Breast epithelium (tissue), 4 donors: Measurements from ENCODE around the gene PCDHA11. TPM values are rescaled to one million over a fixed set of nuclear protein-coding genes. Genes with fewer than 3 reads are reported as not detected.
A peak's percentile ranks its signal among the peaks of the same experiment; 100 is the strongest.
"Not testable (repeated sequence)": the region's sequence is repeated elsewhere in the genome, so short reads cannot be mapped to it uniquely, and the experiment has no call there.

ENCODE experiments used
- DNase-seq, 2 donors: peaks; one replicate each; pipeline ENCODE4 v3.0.0-alpha.2; 2019; ENCODE audit warnings: low spot score in 2 of 2
- H3K27ac ChIP-seq, 2 donors: fragments of 200-600 bp; sonication (generic) in 1 of 2; one replicate each; pipeline ENCODE4 v1.5.1; 2016 to 2019; ENCODE audit warnings: mild to moderate bottlenecking in 1 of 2
- H3K27me3 ChIP-seq, 2 donors: fragments of 200-600 bp; sonication (generic) in 1 of 2; one replicate each; pipeline versions ENCODE4 v1.5.1 to v1.6.0; 2017 to 2019; ENCODE audit warnings: control low read depth in 1 of 2, mild to moderate bottlenecking in 1 of 2
- H3K36me3 ChIP-seq: fragments of 200-600 bp; one replicate; pipeline ENCODE4 v1.5.1; 2019
- H3K4me1 ChIP-seq, 2 donors: fragments of 200-600 bp; sonication (generic); one replicate each; pipeline ENCODE4 v1.5.1; 2016 to 2019; ENCODE audit warnings: control low read depth in 1 of 2
- H3K4me3 ChIP-seq, 3 donors: fragments of 200-600 bp; sonication (generic); 1 replicate in 2 of 3; 2 replicates in 1 of 3; pipeline ENCODE4 v1.5.1; 2016 to 2019; ENCODE audit warnings: mild to moderate bottlenecking in 3 of 3, moderate library complexity in 2 of 3
- H3K9me3 ChIP-seq, 2 donors: fragments of 200-600 bp; sonication (generic) in 1 of 2; one replicate each; pipeline ENCODE4 v1.5.1; 2016 to 2019; ENCODE audit warnings: control low read depth in 1 of 2
- POLR2A ChIP-seq: fragments of 450-650 bp; IDR thresholded peaks from one replicate; pipeline ENCODE4 v1.6.1; 2016; ENCODE audit warnings: antibody characterized with exemption, mild to moderate bottlenecking, moderate library complexity
- POLR2AphosphoS5 ChIP-seq, 3 donors: sonication (generic); formaldehyde crosslinking; IDR thresholded peaks; one replicate each; pipeline ENCODE4 v1.6.1; 2017; ENCODE audit warnings: antibody characterized with exemption in 3 of 3
- intact Hi-C: fragments of 100-400 bp; cut with DNase I; formaldehyde crosslinking; loops from one replicate; pipeline ENCODE4 v1.15.1; 2023; ENCODE audit warnings: low total_unique reads
- total RNA-seq, 3 donors: library from RNA; depleted of rRNA; stranded (reverse); fragments of >200 nt; gene quantifications; one replicate each; pipeline ENCODE4 v1.1.0, GENCODE V29; 2016
- TF ChIP-seq, protein P1 (sequence below), 3 donors: fragments of 450-650 bp; IDR thresholded peaks; one replicate each; pipeline ENCODE4 v1.5.1; 2016 to 2017; ENCODE audit warnings: antibody characterized with exemption in 3 of 3, mild to moderate bottlenecking in 3 of 3, moderate library complexity in 3 of 3

PCDHA11 gene, protein sequence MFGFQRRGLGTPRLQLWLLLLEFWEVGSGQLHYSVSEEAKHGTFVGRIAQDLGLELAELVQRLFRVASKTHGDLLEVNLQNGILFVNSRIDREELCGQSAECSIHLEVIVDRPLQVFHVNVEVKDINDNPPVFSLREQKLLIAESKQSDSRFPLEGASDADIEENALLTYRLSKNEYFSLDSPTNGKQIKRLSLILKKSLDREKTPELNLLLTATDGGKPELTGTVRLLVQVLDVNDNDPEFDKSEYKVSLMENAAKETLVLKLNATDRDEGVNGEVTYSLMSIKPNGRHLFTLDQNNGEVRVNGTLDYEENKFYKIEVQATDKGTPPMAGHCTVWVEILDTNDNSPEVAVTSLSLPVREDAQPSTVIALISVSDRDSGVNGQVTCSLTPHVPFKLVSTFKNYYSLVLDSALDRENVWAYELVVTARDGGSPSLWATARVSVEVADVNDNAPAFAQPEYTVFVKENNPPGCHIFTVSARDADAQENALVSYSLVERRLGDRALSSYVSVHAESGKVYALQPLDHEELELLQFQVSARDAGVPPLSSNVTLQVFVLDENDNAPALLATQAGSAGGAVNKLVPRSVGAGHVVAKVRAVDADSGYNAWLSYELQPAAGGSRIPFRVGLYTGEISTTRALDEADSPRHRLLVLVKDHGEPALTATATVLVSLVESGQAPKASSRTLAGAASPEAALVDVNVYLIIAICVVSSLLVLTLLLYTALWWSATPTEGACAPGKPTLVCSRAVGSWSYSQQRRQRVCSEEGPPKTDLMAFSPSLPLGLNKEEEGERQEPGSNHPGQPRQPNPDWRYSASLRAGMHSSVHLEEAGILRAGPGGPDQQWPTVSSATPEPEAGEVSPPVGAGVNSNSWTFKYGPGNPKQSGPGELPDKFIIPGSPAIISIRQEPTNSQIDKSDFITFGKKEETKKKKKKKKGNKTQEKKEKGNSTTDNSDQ
- total RNA-seq, result 1 to 10 TPM in 2 of 3 donors, under 1 TPM in 1; 0.48 to 4.3 (median 3.4) TPM

DNA sequence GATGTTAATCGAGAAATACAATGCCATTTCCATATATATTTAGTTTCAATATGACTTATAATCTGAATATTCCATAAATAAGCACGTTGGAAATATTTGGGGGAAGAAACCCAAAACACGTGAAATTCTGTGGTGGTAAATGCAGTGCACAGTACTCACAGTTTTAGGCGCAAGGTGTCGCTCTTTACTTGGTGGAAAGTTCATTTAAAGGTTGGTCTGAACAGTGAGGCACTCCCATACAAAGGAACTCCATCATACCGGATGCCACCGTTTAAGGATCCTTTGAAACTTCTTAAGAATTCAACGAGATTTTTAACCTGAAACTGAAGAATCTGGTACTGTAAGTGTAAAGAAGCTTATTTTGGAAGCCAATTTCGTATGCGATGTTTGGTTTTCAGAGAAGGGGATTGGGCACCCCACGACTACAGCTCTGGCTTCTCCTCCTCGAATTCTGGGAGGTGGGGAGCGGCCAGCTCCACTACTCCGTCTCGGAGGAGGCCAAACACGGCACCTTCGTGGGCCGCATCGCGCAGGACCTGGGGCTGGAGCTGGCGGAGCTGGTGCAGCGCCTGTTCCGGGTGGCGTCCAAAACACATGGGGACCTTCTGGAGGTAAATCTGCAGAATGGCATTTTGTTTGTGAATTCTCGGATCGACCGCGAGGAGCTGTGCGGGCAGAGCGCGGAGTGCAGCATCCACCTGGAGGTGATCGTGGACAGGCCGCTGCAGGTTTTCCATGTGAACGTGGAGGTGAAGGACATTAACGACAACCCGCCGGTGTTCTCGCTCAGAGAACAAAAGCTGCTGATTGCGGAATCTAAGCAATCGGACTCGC lies at the start of gene PCDHA11:
Gene PCDHA11 (plus strand): TSS at position 237 of the 834 bp plus-strand sequence. CDS start 147 bp downstream, at position 384.
- no peak for TF ChIP-seq POLR2A
- TF ChIP-seq, protein P1, sequence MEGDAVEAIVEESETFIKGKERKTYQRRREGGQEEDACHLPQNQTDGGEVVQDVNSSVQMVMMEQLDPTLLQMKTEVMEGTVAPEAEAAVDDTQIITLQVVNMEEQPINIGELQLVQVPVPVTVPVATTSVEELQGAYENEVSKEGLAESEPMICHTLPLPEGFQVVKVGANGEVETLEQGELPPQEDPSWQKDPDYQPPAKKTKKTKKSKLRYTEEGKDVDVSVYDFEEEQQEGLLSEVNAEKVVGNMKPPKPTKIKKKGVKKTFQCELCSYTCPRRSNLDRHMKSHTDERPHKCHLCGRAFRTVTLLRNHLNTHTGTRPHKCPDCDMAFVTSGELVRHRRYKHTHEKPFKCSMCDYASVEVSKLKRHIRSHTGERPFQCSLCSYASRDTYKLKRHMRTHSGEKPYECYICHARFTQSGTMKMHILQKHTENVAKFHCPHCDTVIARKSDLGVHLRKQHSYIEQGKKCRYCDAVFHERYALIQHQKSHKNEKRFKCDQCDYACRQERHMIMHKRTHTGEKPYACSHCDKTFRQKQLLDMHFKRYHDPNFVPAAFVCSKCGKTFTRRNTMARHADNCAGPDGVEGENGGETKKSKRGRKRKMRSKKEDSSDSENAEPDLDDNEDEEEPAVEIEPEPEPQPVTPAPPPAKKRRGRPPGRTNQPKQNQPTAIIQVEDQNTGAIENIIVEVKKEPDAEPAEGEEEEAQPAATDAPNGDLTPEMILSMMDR (IDR thresholded peaks at IDR 0.05), result peak in 1 of 3 donors; percentile 15
- peak within 1 kb of the TSS in 2 of 3 donors; percentile 27 to 42 for H3K4me3 ChIP-seq

DNA sequence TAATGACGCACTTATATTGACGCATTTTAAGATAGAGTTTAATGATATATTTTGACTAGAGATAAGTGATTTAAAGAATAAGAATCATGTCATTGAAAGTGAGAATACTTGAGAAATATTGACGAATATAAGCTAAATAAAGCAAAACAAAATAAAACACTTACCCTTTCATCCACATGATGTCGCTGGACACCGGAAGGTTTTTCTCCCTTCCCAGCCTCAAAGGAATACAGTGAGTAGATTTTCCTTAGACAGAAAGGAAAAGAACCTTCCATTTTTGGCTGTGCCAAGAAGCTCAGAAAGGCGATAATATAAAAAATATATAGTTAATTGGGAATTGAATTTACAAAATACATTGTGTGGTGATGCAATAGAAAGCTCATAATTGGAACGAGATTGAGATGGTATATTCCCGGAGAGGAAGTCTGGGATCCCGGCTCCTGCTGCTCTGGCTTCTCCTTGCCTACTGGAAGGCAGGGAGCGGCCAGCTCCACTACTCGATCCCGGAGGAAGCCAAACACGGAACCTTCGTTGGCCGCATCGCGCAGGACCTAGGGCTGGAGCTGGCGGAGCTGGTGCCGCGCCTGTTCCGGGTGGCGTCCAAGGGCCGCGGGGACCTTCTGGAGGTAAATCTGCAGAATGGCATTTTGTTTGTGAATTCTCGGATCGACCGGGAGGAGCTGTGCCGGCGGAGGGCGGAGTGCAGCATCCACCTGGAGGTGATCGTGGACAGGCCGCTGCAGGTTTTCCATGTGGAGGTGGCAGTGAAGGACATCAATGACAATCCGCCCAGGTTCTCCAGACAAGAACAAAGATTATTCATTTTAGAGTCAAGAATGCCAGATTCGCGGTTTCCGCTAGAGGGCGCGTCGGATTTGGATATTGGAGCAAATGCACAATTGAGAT lies 47.1 kb upstream of the PCDHA11 start, which contains the start of gene PCDHA5:
Gene PCDHA5 (plus strand): TSS at position 239 of the 906 bp plus-strand sequence.
- H3K4me3 ChIP-seq, result peak within 1 kb of the TSS in 2 of 3 donors; percentile 19 to 32
- H3K27ac ChIP-seq, result no peak within 1 kb of the TSS
- intact Hi-C loops, result no loop called here
- TF ChIP-seq POLR2A (no peak), POLR2AphosphoS5 (IDR thresholded peaks at IDR 0.05) (no peak)
- TF ChIP-seq, protein P1 (IDR thresholded peaks at IDR 0.05), result peak in 1 of 3 donors; percentile 14
- no peaks in the 10 kb centered on the region for H3K27me3 ChIP-seq
- no peak for DNase-seq
- H3K36me3 ChIP-seq, result no peaks in the 10 kb centered on the region
- peaks cover 29 to 56% of the 10 kb centered on the region in 2 donors for H3K9me3 ChIP-seq
- no peaks in the 10 kb centered on the region for H3K4me1 ChIP-seq

More for the DNA sequence above, at the start of gene PCDHA11:
- Histone ChIP-seq H3K27me3 (no peaks in the 10 kb centered on the region), H3K36me3 (no peaks in the 10 kb centered on the region), H3K27ac (no peak within 1 kb of the TSS), H3K4me1 (no peaks in the 10 kb centered on the region), H3K9me3 (peaks cover 25 to 61% of the 10 kb centered on the region in 2 donors)
- intact Hi-C loops, result no loop called here
- DNase-seq, result no peak

DNA sequence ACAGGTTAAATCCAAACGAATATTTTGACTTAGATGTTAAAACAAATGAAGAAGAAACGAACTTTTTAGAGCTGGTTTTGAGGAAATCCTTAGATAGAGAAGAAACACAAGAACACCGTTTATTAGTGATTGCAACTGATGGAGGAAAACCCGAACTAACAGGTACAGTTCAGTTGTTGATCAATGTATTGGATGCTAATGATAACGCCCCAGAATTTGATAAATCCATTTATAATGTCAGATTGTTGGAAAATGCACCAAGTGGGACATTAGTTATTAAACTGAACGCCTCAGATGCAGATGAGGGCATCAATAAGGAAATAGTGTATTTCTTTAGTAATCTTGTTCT lies 46.5 kb upstream of the PCDHA11 start:
- peaks cover 22 to 50% of the 10 kb centered on the region in 2 donors for H3K9me3 ChIP-seq
- no peaks in the 10 kb centered on the region for H3K36me3 ChIP-seq
- H3K4me1 ChIP-seq, result no peaks in the 10 kb centered on the region
- H3K27ac ChIP-seq, result no peak overlapping the region
- no peak for TF ChIP-seq POLR2A
- TF ChIP-seq, protein P1 (IDR thresholded peaks at IDR 0.05), result peak in 1 of 3 donors; percentile 1
- TF ChIP-seq POLR2AphosphoS5 (IDR thresholded peaks at IDR 0.05), result no peak
- DNase-seq, result no peak
- no peak overlapping the region for H3K4me3 ChIP-seq
- H3K27me3 ChIP-seq, result no peaks in the 10 kb centered on the region
- intact Hi-C loops, result no loop called here

DNA sequence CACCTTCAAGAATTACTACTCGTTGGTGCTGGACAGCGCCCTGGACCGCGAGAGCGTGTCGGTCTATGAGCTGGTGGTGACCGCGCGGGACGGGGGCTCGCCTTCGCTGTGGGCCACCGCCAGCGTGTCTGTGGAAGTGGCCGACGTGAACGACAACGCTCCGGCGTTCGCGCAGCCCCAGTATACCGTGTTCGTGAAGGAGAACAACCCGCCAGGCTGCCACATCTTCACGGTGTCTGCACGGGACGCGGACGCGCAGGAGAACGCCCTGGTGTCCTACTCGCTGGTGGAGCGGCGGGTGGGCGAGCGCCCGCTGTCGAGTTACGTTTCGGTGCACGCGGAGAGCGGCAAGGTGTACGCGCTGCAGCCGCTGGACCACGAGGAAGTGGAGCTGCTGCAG lies 45.8 kb upstream of the PCDHA11 start:
- H3K27me3 ChIP-seq, H3K4me1 ChIP-seq, H3K4me3 ChIP-seq, H3K36me3 ChIP-seq, intact Hi-C loops, DNase-seq, H3K27ac ChIP-seq: not testable (repeated sequence)
- peaks cover 22 to 50% of the 10 kb centered on the region in 2 donors for H3K9me3 ChIP-seq
